Body of pancreas (tissue), 4 donors: Measurements from ENCODE around the gene PALLD. TPM values are rescaled to one million over a fixed set of nuclear protein-coding genes. Genes with fewer than 3 reads are reported as not detected.

Experiments used
- ATAC-seq: fragments of 150-250 bp; one replicate; pipeline ENCODE4 v1.9.1; 2016
- DNase-seq, 4 donors: peaks; one replicate each; pipeline ENCODE4 v3.0.0-alpha.2; 2019
- H3K27ac ChIP-seq, 4 donors: fragments of 200-600 bp; sonication (generic); 1 replicate in 3 of 4; 2 replicates in 1 of 4; pipeline versions ENCODE4 v1.5.1 to v1.6.1; 2016 to 2019; ENCODE audit warnings: mild to moderate bottlenecking in 1 of 4, mixed read lengths in 1 of 4, moderate library complexity in 1 of 4
- H3K27me3 ChIP-seq, 2 donors: fragments of 200-600 bp; sonication (generic); one replicate each; pipeline ENCODE4 v1.6.0; 2016; ENCODE audit warnings: mild to moderate bottlenecking in 1 of 2
- H3K36me3 ChIP-seq, 2 donors: fragments of 200-600 bp; sonication (generic); replicated peaks in 1 of 2; 2 replicates each; pipeline ENCODE4 v1.5.1; 2016; ENCODE audit warnings: low read depth in 2 of 2; ENCODE audit not compliant: insufficient read depth in 1 of 2
- H3K4me1 ChIP-seq: fragments of 200-600 bp; sonication (generic); one replicate; pipeline ENCODE4 v1.6.0; 2016
- H3K4me3 ChIP-seq, 2 donors: fragments of 200-600 bp; sonication (generic); 1 replicate in 1 of 2; 2 replicates in 1 of 2; pipeline ENCODE4 v1.5.1; 2016 to 2019
- H3K9me3 ChIP-seq, 3 donors: fragments of 200-600 bp; sonication (generic); 1 replicate in 2 of 3; 2 replicates in 1 of 3; pipeline ENCODE4 v1.5.1; 2016
- POLR2A ChIP-seq, 3 donors: fragments of 450-650 bp; IDR thresholded peaks; one replicate each; pipeline ENCODE4 v1.6.1; 2016; ENCODE audit warnings: antibody characterized with exemption in 3 of 3, mild to moderate bottlenecking in 2 of 3
- WGBS, 2 donors: methylation state at CpG; one replicate each; pipeline ENCODE4 v1.1.5; 2017; 5-methylcytosine and 5-hydroxymethylcytosine counted together
- intact Hi-C: fragments of 100-400 bp; cut with DNase I; formaldehyde crosslinking; loops from one replicate; pipeline ENCODE4 v1.15.1; 2023
- total RNA-seq, 2 donors: library from RNA; depleted of rRNA; stranded (reverse); fragments of >200 nt; gene quantifications; one replicate each; pipeline ENCODE4 v1.1.0, GENCODE V29; 2016
- TF ChIP-seq, protein P1 (sequence below), 7 experiments: fragments of 450-650 bp in 4 of 7; fragments of 200-600 bp in 3 of 7; sonication (generic) in 3 of 7; IDR thresholded peaks; one replicate each; pipeline ENCODE4 v1.5.1; 2016 to 2019; ENCODE audit warnings: antibody characterized with exemption in 7 of 7

The PALLD gene
- total RNA-seq, 2 donors from 2014 or later: 46.8 to 52.4 TPM

- Histone ChIP-seq H3K4me3 (no peak overlapping the region), H3K27me3 (no peaks in the 10 kb centered on the region), H3K9me3 (no peaks in the 10 kb centered on the region), H3K36me3 (no peaks in the 10 kb centered on the region), H3K27ac (no peak overlapping the region), H3K4me1 (no peaks in the 10 kb centered on the region)
- intact Hi-C loops: no loop called here
- DNase-seq: no peak
- no peak for TF ChIP-seq POLR2A (IDR thresholded peaks at IDR 0.05)
- TF ChIP-seq, protein P1, sequence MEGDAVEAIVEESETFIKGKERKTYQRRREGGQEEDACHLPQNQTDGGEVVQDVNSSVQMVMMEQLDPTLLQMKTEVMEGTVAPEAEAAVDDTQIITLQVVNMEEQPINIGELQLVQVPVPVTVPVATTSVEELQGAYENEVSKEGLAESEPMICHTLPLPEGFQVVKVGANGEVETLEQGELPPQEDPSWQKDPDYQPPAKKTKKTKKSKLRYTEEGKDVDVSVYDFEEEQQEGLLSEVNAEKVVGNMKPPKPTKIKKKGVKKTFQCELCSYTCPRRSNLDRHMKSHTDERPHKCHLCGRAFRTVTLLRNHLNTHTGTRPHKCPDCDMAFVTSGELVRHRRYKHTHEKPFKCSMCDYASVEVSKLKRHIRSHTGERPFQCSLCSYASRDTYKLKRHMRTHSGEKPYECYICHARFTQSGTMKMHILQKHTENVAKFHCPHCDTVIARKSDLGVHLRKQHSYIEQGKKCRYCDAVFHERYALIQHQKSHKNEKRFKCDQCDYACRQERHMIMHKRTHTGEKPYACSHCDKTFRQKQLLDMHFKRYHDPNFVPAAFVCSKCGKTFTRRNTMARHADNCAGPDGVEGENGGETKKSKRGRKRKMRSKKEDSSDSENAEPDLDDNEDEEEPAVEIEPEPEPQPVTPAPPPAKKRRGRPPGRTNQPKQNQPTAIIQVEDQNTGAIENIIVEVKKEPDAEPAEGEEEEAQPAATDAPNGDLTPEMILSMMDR (IDR thresholded peaks at IDR 0.05): no peak
- ATAC-seq: no peak
- WGBS, 2 donors: 86 to 90% methylated on average over 3 of the region's 3 CpGs
Measured at GRCh38 chr4:168849997-168850396, 353.1 kb downstream of the PALLD start.

DNA sequence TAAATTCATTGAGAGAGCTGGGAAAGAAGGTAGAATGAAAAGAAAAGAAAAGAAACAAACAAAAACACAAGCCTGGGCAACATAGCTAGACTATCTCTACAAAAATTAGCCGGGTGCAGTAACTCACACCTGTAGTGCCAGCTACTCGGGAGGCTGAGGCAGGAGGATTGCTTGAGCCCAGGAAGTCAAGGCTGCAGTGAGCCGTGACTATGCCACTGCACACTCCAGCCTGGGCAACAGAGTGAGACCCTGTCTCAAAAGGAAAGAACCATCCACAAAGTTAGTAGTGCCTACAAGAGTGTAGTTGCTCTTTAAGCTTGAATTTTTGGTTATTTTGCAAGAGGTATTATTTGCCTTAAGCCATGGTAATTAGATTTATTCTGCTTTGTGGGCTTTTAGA lies 355.5 kb downstream of the PALLD start:
- no peak overlapping the region for H3K4me3 ChIP-seq
- intact Hi-C loops: no loop called here
- no peak for ATAC-seq
- H3K4me1 ChIP-seq: no peaks in the 10 kb centered on the region
- H3K27me3 ChIP-seq: no peaks in the 10 kb centered on the region
- no peak for DNase-seq
- no peaks in the 10 kb centered on the region for H3K9me3 ChIP-seq
- WGBS, 2 donors: 86 to 90% methylated on average over 3 of the region's 3 CpGs
- no peak for TF ChIP-seq POLR2A (IDR thresholded peaks at IDR 0.05)
- TF ChIP-seq, protein P1 (IDR thresholded peaks at IDR 0.05): no peak
- H3K27ac ChIP-seq: no peak overlapping the region
- H3K36me3 ChIP-seq: no peaks in the 10 kb centered on the region

DNA sequence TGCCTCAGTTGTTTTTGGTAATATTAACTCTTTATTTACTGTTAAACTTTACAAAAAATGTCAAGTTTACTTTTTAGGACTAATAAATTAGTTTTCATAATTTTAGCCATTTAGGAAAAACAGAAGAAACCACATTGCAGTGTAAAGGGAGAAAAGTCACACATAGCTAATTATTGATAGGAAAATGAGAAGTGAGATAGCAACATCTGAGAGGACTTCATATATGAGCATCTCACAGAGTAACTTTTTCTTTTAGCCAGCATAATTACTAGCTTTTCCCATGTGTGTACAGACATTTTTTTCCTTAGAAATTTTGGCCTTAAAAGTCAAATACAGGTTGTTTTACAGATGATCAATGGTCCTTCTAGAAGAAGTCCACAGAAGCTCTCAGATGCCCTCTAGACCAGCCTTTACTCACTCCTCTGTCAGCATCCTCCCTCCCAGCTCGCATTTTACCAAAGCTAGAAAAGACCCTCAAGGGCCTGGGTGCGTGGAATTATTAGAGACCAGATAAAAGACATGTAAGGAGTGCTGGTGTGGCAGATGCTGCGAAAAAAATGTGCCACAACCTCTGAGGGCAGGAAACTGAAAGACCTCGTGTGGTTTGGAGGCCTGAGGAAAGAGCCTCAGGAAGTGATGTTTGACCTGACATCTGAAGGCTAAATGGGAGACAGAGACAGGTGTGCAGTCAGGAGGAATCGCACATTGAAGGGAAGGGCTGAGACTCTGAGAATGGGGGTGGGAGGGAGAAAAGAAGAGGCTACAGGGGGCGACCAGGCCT lies 356.3 kb downstream of the PALLD start:
- H3K9me3 ChIP-seq: no peaks in the 10 kb centered on the region
- ATAC-seq (no peak), DNase-seq (no peak)
- no peaks in the 10 kb centered on the region for H3K27me3 ChIP-seq
- no peaks in the 10 kb centered on the region for H3K4me1 ChIP-seq
- intact Hi-C loops: no loop called here
- H3K27ac ChIP-seq: no peak overlapping the region
- TF ChIP-seq POLR2A (IDR thresholded peaks at IDR 0.05): no peak
- TF ChIP-seq, protein P1 (IDR thresholded peaks at IDR 0.05): no peak
- H3K36me3 ChIP-seq: no peaks in the 10 kb centered on the region
- WGBS, 2 donors: 76 to 77% methylated on average over 6 of the region's 6 CpGs
- no peak overlapping the region for H3K4me3 ChIP-seq

- Histone ChIP-seq H3K9me3 (no peaks in the 10 kb centered on the region), H3K27ac (no peak overlapping the region), H3K27me3 (no peaks in the 10 kb centered on the region), H3K36me3 (no peaks in the 10 kb centered on the region), H3K4me1 (no peaks in the 10 kb centered on the region), H3K4me3 (no peak overlapping the region)
- intact Hi-C loops: no loop called here
- TF ChIP-seq, protein P1 (IDR thresholded peaks at IDR 0.05): no peak
- no peak for TF ChIP-seq POLR2A (IDR thresholded peaks at IDR 0.05)
- no peak for DNase-seq
- no peak for ATAC-seq
- WGBS, 2 donors: 83 to 94% methylated on average over 4 of the region's 4 CpGs
Measured at GRCh38 chr4:168853770-168854169, 356.9 kb downstream of the PALLD start.
